Neural cell (in vitro differentiated cells): Measurements from ENCODE around the gene SPTBN1. TPM values are rescaled to one million over a fixed set of nuclear protein-coding genes. Genes with fewer than 3 reads are reported as not detected.

ENCODE experiments used
- H2AFZ ChIP-seq: fragments of 200-600, 300-800 bp; sonication (generic), shearing (Covaris generic); 2 replicates; pipeline ENCODE4 v1.6.0; 2014; ENCODE audit warnings: low read depth, mild to moderate bottlenecking, antibody characterized with exemption, low read length, moderate library complexity
- H3F3A ChIP-seq: fragments of 200-600 bp; shearing (Covaris generic); 2 replicates; pipeline ENCODE4 v1.6.1; 2016; ENCODE audit warnings: mild to moderate bottlenecking, moderate library complexity, mixed read lengths, antibody characterized with exemption, low read length; ENCODE audit not compliant: insufficient read depth, poor library complexity, severe bottlenecking
- H3K27ac ChIP-seq: fragments of 200-600, 300-800 bp; sonication (generic), shearing (Covaris generic); 2 replicates; pipeline ENCODE4 v1.5.1; 2014; ENCODE audit warnings: mild to moderate bottlenecking, low read length, moderate library complexity
- H3K27me3 ChIP-seq: fragments of 300-800, 200-600 bp; sonication (generic), shearing (Covaris generic); 2 replicates; pipeline ENCODE4 v1.6.0; 2014; ENCODE audit warnings: mild to moderate bottlenecking, low read depth, low read length, moderate library complexity; ENCODE audit not compliant: insufficient read depth
- H3K36me3 ChIP-seq: fragments of 300-800, 200-600 bp; sonication (generic), shearing (Covaris generic); 2 replicates; pipeline ENCODE4 v1.5.1; 2014; ENCODE audit warnings: mild to moderate bottlenecking, antibody characterized with exemption, low read length, moderate library complexity; ENCODE audit not compliant: insufficient read depth
- H3K4me2 ChIP-seq: fragments of 300-800, 200-600 bp; sonication (generic), shearing (Covaris generic); 2 replicates; pipeline ENCODE4 v1.6.0; 2014; ENCODE audit warnings: mild to moderate bottlenecking, low read length
- H3K4me3 ChIP-seq: fragments of 300-800, 200-600 bp; sonication (generic), shearing (Covaris generic); 2 replicates; pipeline ENCODE4 v1.5.1; 2014; ENCODE audit warnings: mild to moderate bottlenecking, low read length, moderate library complexity
- H3K79me2 ChIP-seq: fragments of 200-600 bp; shearing (Covaris generic); replicated peaks from 2 replicates; pipeline ENCODE4 v1.6.0; 2014; ENCODE audit warnings: mild to moderate bottlenecking, low read length, moderate library complexity; ENCODE audit not compliant: insufficient read depth
- H3K9ac ChIP-seq: fragments of 300-800, 200-600 bp; sonication (generic), shearing (Covaris generic); 2 replicates; pipeline ENCODE4 v1.6.1; 2016; ENCODE audit warnings: mild to moderate bottlenecking, low read length, mixed read lengths
- H3K9me2 ChIP-seq: fragments of 200-600 bp; shearing (Covaris generic); 2 replicates; pipeline ENCODE4 v1.6.1; 2016; ENCODE audit warnings: mild to moderate bottlenecking, low read length, mixed read lengths; ENCODE audit not compliant: insufficient read depth
- H3K9me3 ChIP-seq: fragments of 200-600, 300-800 bp; sonication (generic), shearing (Covaris generic); 2 replicates; pipeline ENCODE4 v1.6.1; 2016; ENCODE audit warnings: mild to moderate bottlenecking, mixed run types, low read length, moderate library complexity, mixed read lengths
- H4K20me1 ChIP-seq: fragments of 200-600 bp; shearing (Covaris generic); 2 replicates; pipeline ENCODE4 v1.6.1; 2016; ENCODE audit warnings: mild to moderate bottlenecking, mixed run types; ENCODE audit not compliant: insufficient read depth
- CTCF ChIP-seq: fragments of 450-650 bp; IDR thresholded peaks from 2 replicates; pipeline ENCODE4 v1.5.1; 2014; ENCODE audit warnings: antibody characterized with exemption, mild to moderate bottlenecking, moderate library complexity; ENCODE audit not compliant: poor library complexity, severe bottlenecking
- EP300 ChIP-seq: fragments of 450-650 bp; conservative IDR thresholded peaks from 2 replicates; pipeline ENCODE4 v1.6.1; 2014; ENCODE audit warnings: antibody characterized with exemption, mild to moderate bottlenecking, moderate library complexity; ENCODE audit not compliant: poor library complexity, severe bottlenecking
- EZH2 ChIP-seq: fragments of 200-600, 300-800 bp; shearing (Covaris generic), sonication (generic); IDR thresholded peaks from 2 replicates; pipeline ENCODE4 v1.6.1; 2014; ENCODE audit warnings: antibody characterized with exemption, low read length, borderline replicate concordance, mild to moderate bottlenecking; ENCODE audit not compliant: insufficient read depth, poor library complexity, severe bottlenecking
- MXI1 ChIP-seq: fragments of 450-650 bp; conservative IDR thresholded peaks from 2 replicates; pipeline ENCODE4 v1.6.1; 2014; ENCODE audit warnings: antibody characterized with exemption, mild to moderate bottlenecking; ENCODE audit not compliant: poor library complexity, severe bottlenecking
- POLR2AphosphoS5 ChIP-seq: IDR thresholded peaks from 2 replicates; pipeline ENCODE4 v1.6.1; 2012
- RAD21 ChIP-seq: fragments of 450-650 bp; conservative IDR thresholded peaks from 2 replicates; pipeline ENCODE4 v1.6.1; 2014; ENCODE audit warnings: antibody characterized with exemption, mild to moderate bottlenecking, moderate library complexity
- SMC3 ChIP-seq: fragments of 450-650 bp; conservative IDR thresholded peaks from 2 replicates; pipeline ENCODE4 v1.6.1; 2014; ENCODE audit warnings: antibody characterized with exemption, mild to moderate bottlenecking, moderate library complexity; ENCODE audit not compliant: poor library complexity
- TAF1 ChIP-seq: IDR thresholded peaks from 2 replicates; pipeline ENCODE4 v1.6.1; 2012; ENCODE audit warnings: low read depth
- polyA plus RNA-seq: library from polyadenylated mRNA; depleted of rRNA; stranded (reverse); fragments of >200 nt; gene quantifications from 2 replicates; pipeline ENCODE4 v1.2.3, GENCODE V29; 2014
- TF ChIP-seq, protein P1 (sequence below): IDR thresholded peaks from 2 replicates; pipeline ENCODE4 v1.6.1; 2012; ENCODE audit warnings: borderline replicate concordance

SPTBN1 gene
- polyA plus RNA-seq, 1 donor from 2014 or later, result 92.1 TPM

DNA sequence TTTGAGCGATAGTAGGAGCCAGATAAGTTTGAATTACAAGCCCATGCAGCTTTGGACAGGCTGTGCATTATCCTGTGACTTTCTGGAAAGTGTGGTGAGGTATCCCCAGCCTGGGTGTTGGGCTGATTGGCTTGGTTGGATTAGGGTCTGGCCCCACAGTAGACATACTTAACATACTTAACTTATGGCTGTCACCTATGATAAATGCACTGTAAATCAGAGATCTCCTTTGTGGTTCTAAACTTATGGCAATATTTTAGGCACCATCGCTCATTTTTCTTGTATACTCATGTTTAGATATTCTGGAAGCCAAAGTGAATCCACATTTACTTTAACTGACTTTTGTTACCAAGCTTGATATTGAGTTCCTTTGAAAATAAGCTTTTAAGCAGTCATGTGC lies 54.8 kb downstream of the SPTBN1 start:
- Histone ChIP-seq H3K9ac (no peak overlapping the region), H2AFZ (no peak overlapping the region), H4K20me1 (no peaks in the 10 kb centered on the region), H3K4me2 (no peak overlapping the region), H3K27ac (no peak overlapping the region), H3K4me3 (no peak overlapping the region), H3K27me3 (no peaks in the 10 kb centered on the region), H3F3A (no peaks in the 10 kb centered on the region), H3K79me2 (peaks cover 15% of the 10 kb centered on the region), H3K9me2 (no peaks in the 10 kb centered on the region), H3K9me3 (no peaks in the 10 kb centered on the region), H3K36me3 (no peaks in the 10 kb centered on the region)
- TF ChIP-seq POLR2AphosphoS5 (no peak), MXI1 (no peak), CTCF (no peak), EP300 (no peak), TAF1 (no peak), EZH2 (no peak), SMC3 (no peak), RAD21 (no peak)
- TF ChIP-seq, protein P1, sequence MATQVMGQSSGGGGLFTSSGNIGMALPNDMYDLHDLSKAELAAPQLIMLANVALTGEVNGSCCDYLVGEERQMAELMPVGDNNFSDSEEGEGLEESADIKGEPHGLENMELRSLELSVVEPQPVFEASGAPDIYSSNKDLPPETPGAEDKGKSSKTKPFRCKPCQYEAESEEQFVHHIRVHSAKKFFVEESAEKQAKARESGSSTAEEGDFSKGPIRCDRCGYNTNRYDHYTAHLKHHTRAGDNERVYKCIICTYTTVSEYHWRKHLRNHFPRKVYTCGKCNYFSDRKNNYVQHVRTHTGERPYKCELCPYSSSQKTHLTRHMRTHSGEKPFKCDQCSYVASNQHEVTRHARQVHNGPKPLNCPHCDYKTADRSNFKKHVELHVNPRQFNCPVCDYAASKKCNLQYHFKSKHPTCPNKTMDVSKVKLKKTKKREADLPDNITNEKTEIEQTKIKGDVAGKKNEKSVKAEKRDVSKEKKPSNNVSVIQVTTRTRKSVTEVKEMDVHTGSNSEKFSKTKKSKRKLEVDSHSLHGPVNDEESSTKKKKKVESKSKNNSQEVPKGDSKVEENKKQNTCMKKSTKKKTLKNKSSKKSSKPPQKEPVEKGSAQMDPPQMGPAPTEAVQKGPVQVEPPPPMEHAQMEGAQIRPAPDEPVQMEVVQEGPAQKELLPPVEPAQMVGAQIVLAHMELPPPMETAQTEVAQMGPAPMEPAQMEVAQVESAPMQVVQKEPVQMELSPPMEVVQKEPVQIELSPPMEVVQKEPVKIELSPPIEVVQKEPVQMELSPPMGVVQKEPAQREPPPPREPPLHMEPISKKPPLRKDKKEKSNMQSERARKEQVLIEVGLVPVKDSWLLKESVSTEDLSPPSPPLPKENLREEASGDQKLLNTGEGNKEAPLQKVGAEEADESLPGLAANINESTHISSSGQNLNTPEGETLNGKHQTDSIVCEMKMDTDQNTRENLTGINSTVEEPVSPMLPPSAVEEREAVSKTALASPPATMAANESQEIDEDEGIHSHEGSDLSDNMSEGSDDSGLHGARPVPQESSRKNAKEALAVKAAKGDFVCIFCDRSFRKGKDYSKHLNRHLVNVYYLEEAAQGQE, result no peak

GRCh38 chr2:54512183-54512582 lies 56.1 kb downstream of the SPTBN1 start:
- Histone ChIP-seq H3F3A (no peaks in the 10 kb centered on the region), H3K9ac (no peak overlapping the region), H3K36me3 (no peaks in the 10 kb centered on the region), H3K79me2 (peaks cover 18% of the 10 kb centered on the region), H3K27me3 (no peaks in the 10 kb centered on the region), H2AFZ (no peak overlapping the region), H3K9me3 (no peaks in the 10 kb centered on the region), H4K20me1 (no peaks in the 10 kb centered on the region), H3K4me3 (no peak overlapping the region), H3K4me2 (no peak overlapping the region), H3K9me2 (no peaks in the 10 kb centered on the region), H3K27ac (no peak overlapping the region)
- TF ChIP-seq, protein P1, result no peak
- TF ChIP-seq RAD21 (no peak), CTCF (no peak), TAF1 (no peak)
